ENCODE results near the gene RASGRP3. TPM values are rescaled to one million over a fixed set of nuclear protein-coding genes. Genes with fewer than 3 reads are reported as not detected.

Gene RASGRP3
- total and polyA plus RNA-seq, 9 of the 15 experiments (the other 6 are each of a cell fraction or from before 2014, with no cell fraction given): 0.18 to 1.7 (median 1.2) TPM

DNA sequence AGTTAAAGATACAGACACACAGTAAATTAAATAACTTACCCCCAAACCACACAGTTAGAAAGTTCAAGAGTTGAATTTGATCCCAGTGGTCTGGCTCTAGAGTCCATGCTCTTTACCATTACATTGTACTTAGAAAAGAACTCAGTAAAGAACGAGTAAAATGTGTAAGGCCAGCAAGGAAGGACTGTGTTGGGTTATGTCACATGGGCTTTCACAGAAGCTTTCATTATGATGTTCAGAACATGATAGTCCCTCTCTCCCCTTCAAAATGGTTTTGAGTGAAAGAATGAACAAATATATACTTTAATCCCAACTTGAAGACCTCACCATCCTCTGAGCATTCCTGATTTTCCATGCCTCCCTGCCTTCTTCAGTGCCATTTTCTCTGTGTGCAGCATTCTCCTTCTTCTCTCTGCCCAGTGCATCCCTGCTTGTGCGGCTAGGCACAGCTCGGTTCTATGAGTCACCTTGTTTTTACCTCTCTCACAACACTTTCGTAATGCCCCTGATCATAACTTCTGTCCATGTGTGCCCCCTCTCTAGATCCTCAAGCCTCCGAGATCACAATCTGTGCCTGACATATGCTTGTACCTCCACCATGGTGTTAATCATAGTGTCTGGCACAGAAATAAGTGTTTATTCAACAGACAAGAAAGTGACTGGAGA, 22.0 kb downstream of the RASGRP3 start (continued):
- TF ChIP-seq, protein P1, sequence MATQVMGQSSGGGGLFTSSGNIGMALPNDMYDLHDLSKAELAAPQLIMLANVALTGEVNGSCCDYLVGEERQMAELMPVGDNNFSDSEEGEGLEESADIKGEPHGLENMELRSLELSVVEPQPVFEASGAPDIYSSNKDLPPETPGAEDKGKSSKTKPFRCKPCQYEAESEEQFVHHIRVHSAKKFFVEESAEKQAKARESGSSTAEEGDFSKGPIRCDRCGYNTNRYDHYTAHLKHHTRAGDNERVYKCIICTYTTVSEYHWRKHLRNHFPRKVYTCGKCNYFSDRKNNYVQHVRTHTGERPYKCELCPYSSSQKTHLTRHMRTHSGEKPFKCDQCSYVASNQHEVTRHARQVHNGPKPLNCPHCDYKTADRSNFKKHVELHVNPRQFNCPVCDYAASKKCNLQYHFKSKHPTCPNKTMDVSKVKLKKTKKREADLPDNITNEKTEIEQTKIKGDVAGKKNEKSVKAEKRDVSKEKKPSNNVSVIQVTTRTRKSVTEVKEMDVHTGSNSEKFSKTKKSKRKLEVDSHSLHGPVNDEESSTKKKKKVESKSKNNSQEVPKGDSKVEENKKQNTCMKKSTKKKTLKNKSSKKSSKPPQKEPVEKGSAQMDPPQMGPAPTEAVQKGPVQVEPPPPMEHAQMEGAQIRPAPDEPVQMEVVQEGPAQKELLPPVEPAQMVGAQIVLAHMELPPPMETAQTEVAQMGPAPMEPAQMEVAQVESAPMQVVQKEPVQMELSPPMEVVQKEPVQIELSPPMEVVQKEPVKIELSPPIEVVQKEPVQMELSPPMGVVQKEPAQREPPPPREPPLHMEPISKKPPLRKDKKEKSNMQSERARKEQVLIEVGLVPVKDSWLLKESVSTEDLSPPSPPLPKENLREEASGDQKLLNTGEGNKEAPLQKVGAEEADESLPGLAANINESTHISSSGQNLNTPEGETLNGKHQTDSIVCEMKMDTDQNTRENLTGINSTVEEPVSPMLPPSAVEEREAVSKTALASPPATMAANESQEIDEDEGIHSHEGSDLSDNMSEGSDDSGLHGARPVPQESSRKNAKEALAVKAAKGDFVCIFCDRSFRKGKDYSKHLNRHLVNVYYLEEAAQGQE (IDR thresholded peaks at IDR 0.05; ENCODE audit: borderline replicate concordance): no peak
- TF ChIP-seq, protein P1 (CRISPR knock-in tag; IDR thresholded peaks at IDR 0.05; ENCODE audit: low read depth): no peak
- TF ChIP-seq MTA2 (IDR thresholded peaks at IDR 0.05; ENCODE audit: low read depth) (no peak), TCF15 (CRISPR knock-in tag; IDR thresholded peaks at IDR 0.05) (no peak), ZNF512 (tag; IDR thresholded peaks at IDR 0.05) (no peak), CBX1 (IDR thresholded peaks at IDR 0.05; ENCODE audit: low read depth) (no peak), PHTF2 (CRISPR knock-in tag; IDR thresholded peaks at IDR 0.05) (no peak), ZNF449 (CRISPR knock-in tag; IDR thresholded peaks at IDR 0.05) (no peak), GTF2B (IDR thresholded peaks at IDR 0.05; ENCODE audit: extremely low read depth, insufficient read length) (no peak)
- TF ChIP-seq, protein P2, sequence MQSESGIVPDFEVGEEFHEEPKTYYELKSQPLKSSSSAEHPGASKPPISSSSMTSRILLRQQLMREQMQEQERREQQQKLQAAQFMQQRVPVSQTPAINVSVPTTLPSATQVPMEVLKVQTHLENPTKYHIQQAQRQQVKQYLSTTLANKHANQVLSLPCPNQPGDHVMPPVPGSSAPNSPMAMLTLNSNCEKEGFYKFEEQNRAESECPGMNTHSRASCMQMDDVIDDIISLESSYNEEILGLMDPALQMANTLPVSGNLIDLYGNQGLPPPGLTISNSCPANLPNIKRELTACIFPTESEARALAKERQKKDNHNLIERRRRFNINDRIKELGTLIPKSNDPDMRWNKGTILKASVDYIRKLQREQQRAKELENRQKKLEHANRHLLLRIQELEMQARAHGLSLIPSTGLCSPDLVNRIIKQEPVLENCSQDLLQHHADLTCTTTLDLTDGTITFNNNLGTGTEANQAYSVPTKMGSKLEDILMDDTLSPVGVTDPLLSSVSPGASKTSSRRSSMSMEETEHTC (IDR thresholded peaks at IDR 0.05): no peak
- TF ChIP-seq, protein P3, sequence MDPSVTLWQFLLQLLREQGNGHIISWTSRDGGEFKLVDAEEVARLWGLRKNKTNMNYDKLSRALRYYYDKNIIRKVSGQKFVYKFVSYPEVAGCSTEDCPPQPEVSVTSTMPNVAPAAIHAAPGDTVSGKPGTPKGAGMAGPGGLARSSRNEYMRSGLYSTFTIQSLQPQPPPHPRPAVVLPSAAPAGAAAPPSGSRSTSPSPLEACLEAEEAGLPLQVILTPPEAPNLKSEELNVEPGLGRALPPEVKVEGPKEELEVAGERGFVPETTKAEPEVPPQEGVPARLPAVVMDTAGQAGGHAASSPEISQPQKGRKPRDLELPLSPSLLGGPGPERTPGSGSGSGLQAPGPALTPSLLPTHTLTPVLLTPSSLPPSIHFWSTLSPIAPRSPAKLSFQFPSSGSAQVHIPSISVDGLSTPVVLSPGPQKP (CRISPR knock-in tag; IDR thresholded peaks at IDR 0.05): no peak

Measured in K562 (cell line).